ENCODE results near the gene MXD4. TPM values are rescaled to one million over a fixed set of nuclear protein-coding genes. Genes with fewer than 3 reads are reported as not detected.

The MXD4 gene
- total and polyA plus RNA-seq, 4 donors = 22.4 to 101 (median 74.6) TPM

DNA sequence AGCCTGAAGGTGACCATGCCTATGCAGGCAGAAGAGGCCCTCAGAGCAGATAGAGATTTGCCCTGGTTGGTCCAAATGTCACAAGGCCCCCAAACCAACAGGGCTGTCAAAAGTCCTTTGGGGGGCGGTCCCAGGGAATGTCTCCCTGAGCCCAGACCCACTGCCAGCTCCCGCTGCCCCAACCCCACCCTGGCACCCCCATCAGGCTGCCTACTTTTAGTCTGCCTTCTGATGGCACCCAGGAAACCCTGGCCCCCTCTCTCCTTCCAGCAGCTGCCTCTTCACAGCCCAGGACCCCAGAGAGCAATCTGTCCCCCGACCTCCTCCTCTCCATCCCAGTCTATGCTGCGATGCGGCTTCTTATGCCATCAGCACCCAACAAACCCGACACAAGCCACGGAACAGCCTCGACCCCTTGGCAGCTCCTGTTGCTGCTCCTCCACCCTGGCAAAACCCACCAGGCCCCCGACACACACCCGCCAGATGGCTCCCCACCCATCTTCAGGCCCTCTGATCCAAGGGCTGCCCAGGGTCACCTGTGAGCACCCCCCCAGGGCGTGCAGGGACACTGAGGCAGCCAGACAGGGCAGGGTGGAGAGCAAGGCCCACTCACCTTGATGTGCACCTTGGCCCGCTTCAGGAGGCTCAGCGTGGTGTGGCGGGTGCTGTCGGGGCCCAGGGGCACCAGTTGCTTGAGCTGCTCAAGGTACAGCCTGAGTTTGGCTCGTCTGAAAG, 9.9 kb downstream of the MXD4 start:
- WGBS (ENCODE audit: insufficient coverage) = 97% methylated on average over 14 of the region's 16 CpGs
- H3K36me3 ChIP-seq (ENCODE audit: control insufficient read depth, insufficient read depth, low read length) = peaks cover 95% of the 10 kb centered on the region

DNA sequence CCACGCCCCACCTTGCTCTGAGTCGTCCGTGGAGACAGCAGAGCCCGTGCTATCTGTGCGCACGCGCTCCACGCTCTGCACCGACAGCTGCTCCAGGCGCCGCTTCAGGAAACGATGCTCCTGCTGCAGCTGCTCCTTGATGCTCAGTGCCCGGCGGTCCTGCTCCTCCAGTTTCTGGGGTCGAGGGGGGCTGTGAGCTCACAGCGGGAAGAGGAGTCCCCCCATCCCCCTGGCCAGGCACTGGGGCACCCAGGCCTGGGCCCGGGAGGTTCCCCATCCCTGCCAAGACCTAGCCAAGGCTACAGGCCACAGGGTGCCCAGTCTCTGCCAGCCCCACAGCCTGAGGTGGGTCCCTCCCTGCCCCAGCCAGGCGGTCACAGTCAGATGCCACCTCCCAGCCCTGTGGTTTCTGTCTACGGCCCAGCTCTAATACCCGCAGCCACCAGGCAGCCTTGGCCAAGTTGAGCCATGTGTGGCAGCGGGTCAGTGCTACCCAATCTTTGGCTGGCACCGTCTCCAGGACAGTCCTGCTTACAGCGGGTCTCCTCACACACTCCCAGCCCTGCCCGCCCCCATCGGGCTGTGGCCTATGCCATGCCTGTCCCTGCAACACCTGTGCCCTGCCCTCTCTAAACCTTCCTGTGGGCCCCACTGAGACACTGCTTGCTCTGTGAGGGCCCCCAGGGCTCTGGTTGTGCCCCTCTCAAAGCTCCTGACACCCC, 10.7 kb downstream of the MXD4 start:
- WGBS (ENCODE audit: insufficient coverage) = 93% methylated on average over 25 of the region's 25 CpGs
- no peaks in the 10 kb centered on the region for H3K27me3 ChIP-seq (ENCODE audit: control insufficient read depth, insufficient read depth, low read length)
- H3K36me3 ChIP-seq (ENCODE audit: control insufficient read depth, insufficient read depth, low read length) = peaks cover 95% of the 10 kb centered on the region
- no peak for DNase-seq (ENCODE audit: low read depth in 4 of 6, low spot score in 6 of 6)
- no peak overlapping the region for H3K4me3 ChIP-seq (ENCODE audit: low read depth, low read length)
- peaks cover 14% of the 10 kb centered on the region for H3K4me1 ChIP-seq (ENCODE audit: control insufficient read depth, insufficient read depth, low read length)
- no peaks in the 10 kb centered on the region for H3K9me3 ChIP-seq (ENCODE audit: control insufficient read depth, insufficient read depth, low read length)
- H3K27ac ChIP-seq (ENCODE audit: low read depth, low read length) = no peak overlapping the region

More for the DNA sequence above, 9.9 kb downstream of the MXD4 start:
- DNase-seq (ENCODE audit: low read depth in 4 of 6, low spot score in 6 of 6) = no peak
- H3K27ac ChIP-seq (ENCODE audit: low read depth, low read length) = no peak overlapping the region
- H3K4me3 ChIP-seq (ENCODE audit: low read depth, low read length) = no peak overlapping the region
- H3K9me3 ChIP-seq (ENCODE audit: control insufficient read depth, insufficient read depth, low read length) = no peaks in the 10 kb centered on the region
- no peaks in the 10 kb centered on the region for H3K27me3 ChIP-seq (ENCODE audit: control insufficient read depth, insufficient read depth, low read length)
- peaks cover 21% of the 10 kb centered on the region for H3K4me1 ChIP-seq (ENCODE audit: control insufficient read depth, insufficient read depth, low read length)

DNA sequence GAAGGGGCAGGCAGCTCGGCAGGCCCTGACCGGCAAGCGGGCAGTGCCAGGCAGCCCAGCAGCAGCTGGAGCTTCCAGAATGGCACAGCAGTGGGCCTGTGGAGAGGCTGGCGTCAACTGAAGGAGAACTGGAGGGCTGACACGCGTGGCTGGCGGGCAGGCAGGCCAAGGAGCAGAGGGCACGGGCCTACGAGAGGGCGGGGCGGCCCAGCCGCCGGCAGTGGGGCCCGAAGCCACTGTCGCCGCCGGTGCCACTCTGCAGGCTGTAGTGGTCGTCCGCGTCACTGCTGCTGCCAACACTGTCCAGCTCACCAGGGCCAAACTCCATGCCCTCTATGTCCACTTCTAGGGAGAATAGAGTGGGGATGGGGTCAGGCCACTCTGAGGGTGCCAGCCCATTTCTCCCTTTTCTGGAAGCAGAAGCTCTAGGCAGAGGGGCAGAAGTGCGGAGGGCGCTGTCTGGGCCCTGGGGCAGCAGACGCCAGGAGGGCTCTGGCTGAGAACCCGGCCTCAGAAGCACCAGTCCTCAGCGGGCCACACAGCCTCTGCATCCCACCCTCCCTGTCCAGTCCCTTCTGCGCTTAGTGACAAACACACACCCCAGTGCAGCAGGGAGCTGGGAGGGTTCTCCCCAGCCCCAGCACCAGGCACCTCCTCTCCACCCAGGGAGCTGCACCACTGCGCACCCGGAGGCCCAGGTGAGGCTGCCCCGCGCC, 11.4 kb downstream of the MXD4 start:
- Histone ChIP-seq H3K9me3 (ENCODE audit: control insufficient read depth, insufficient read depth, low read length) (no peaks in the 10 kb centered on the region), H3K27ac (ENCODE audit: low read depth, low read length) (no peak overlapping the region), H3K4me3 (ENCODE audit: low read depth, low read length) (no peak overlapping the region), H3K27me3 (ENCODE audit: control insufficient read depth, insufficient read depth, low read length) (no peaks in the 10 kb centered on the region), H3K4me1 (ENCODE audit: control insufficient read depth, insufficient read depth, low read length) (peaks cover 11% of the 10 kb centered on the region), H3K36me3 (ENCODE audit: control insufficient read depth, insufficient read depth, low read length) (peaks cover 90% of the 10 kb centered on the region)
- 93% methylated on average over 21 of the region's 30 CpGs for WGBS (ENCODE audit: insufficient coverage)
- no peak for DNase-seq (ENCODE audit: low read depth in 4 of 6, low spot score in 6 of 6)

DNA sequence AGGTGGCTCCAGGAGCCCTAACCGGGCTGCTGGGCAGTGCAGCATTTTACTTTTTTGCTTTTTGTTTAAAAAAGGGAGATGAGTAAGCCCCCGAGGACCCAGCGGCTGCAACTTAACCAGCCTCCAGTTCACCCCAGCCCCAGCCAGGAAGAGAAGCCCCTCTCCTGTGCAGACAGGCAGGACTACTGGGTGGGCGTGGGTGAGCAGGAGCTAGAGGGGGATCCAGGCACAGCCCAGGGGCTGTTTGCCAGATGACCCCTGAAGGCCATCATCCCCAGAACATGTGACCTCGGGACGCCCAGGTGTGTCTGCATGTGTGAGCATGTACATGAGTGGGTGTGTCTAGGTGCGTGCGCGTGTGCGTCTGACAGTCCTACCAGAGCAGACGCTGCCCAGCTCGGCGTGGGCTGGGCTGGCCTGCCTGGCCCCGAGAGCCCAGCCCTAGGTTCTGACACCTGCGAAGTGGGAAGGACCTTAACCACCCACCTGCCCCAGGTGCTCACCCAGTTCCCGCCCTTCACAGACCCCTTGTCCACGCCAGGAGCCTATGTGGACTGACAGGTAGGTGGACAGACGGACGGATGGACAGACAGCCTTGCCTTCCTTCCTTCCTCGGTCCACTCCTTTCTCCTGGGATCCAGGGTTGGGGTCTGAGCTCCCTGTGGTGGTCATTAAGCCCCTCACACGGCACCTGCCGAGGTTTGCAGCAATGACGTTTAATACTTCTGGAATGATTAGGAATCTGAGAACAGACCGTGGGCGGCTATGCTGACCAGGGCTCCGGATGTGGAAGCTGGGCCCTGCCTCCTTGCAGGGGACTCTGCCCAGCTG, 12.2 kb downstream of the MXD4 start:
- H3K27me3 ChIP-seq (ENCODE audit: control insufficient read depth, insufficient read depth, low read length) = no peaks in the 10 kb centered on the region
- peaks cover 83% of the 10 kb centered on the region for H3K36me3 ChIP-seq (ENCODE audit: control insufficient read depth, insufficient read depth, low read length)
- no peak overlapping the region for H3K4me3 ChIP-seq (ENCODE audit: low read depth, low read length)
- WGBS (ENCODE audit: insufficient coverage) = 93% methylated on average over 24 of the region's 26 CpGs
- H3K9me3 ChIP-seq (ENCODE audit: control insufficient read depth, insufficient read depth, low read length) = no peaks in the 10 kb centered on the region
- DNase-seq (ENCODE audit: low read depth in 4 of 6, low spot score in 6 of 6) = peak in 1 of 6 donors; percentile 0
- no peak overlapping the region for H3K27ac ChIP-seq (ENCODE audit: low read depth, low read length)
- H3K4me1 ChIP-seq (ENCODE audit: control insufficient read depth, insufficient read depth, low read length) = peaks cover 11% of the 10 kb centered on the region

DNA sequence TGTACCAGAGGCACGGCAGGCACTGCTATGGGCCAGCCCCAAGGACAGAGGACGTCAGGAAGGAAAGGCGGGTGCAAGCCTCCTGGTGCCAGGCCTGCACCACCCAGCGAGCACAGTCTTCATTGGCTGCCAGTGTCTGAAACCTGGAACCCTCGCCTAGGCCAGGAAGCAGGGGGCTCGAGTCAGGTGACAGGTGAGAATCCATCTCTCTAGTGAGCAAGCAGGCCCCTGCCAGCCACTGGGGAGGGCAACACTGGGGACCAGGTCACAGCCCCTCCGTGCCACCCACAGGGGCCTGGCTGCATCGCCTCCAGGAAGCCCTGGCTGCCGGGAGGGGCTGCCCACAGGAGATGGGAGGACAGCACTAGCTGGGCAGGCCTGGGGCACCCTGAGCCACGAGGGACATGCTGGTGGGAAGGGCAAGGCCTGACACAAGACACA, 13.1 kb downstream of the MXD4 start:
- Histone ChIP-seq H3K27ac (ENCODE audit: low read depth, low read length) (no peak overlapping the region), H3K36me3 (ENCODE audit: control insufficient read depth, insufficient read depth, low read length) (peaks cover 77% of the 10 kb centered on the region), H3K9me3 (ENCODE audit: control insufficient read depth, insufficient read depth, low read length) (no peaks in the 10 kb centered on the region), H3K4me3 (ENCODE audit: low read depth, low read length) (no peak overlapping the region), H3K4me1 (ENCODE audit: control insufficient read depth, insufficient read depth, low read length) (peaks cover 11% of the 10 kb centered on the region), H3K27me3 (ENCODE audit: control insufficient read depth, insufficient read depth, low read length) (no peaks in the 10 kb centered on the region)
- WGBS (ENCODE audit: insufficient coverage) = 81% methylated on average over 10 of the region's 10 CpGs
- peak in 1 of 6 donors; percentile 0 for DNase-seq (ENCODE audit: low read depth in 4 of 6, low spot score in 6 of 6)

DNA sequence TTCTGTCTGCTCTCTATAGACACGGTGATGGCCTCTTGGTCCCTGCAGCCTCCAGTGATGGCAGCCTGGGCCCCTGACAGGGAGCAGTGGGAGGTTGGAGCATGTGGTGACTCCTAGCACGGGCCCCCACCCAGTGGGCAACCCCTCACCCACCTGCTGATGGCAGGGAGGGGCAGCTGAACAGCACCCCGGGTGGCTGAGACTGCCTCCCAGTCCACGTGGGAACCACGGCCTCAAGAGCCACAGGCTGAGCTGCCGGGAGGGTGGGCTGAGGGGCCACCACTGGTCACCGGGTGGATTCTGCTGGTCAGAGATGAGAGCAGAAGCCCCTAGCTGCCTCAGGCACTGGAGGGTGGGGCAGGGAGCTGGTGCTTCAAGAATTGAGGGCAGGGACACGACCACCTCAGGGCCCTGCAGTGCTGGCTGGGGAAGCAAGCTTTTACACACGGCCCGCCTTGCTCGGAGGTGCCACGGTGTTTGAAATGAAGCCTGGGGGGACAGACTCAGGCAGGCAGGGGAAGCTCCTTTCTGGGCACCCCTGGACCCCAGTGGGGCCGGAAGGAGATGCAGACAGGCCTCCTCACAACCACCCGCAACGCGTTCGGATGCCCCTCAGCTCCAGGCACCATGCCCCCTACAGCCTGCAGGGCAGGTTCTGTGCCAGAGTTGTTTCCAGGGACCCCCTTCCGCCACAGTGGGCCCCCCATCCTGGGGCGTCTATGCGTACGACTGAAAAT, 13.7 kb downstream of the MXD4 start:
- no peak overlapping the region for H3K4me3 ChIP-seq (ENCODE audit: low read depth, low read length)
- WGBS (ENCODE audit: insufficient coverage) = 84% methylated on average over 21 of the region's 21 CpGs
- H3K4me1 ChIP-seq (ENCODE audit: control insufficient read depth, insufficient read depth, low read length) = peaks cover 11% of the 10 kb centered on the region
- no peaks in the 10 kb centered on the region for H3K27me3 ChIP-seq (ENCODE audit: control insufficient read depth, insufficient read depth, low read length)
- H3K27ac ChIP-seq (ENCODE audit: low read depth, low read length) = no peak overlapping the region
- DNase-seq (ENCODE audit: low read depth in 4 of 6, low spot score in 6 of 6) = peak in 1 of 6 donors; percentile 0
- peaks cover 71% of the 10 kb centered on the region for H3K36me3 ChIP-seq (ENCODE audit: control insufficient read depth, insufficient read depth, low read length)
- H3K9me3 ChIP-seq (ENCODE audit: control insufficient read depth, insufficient read depth, low read length) = no peaks in the 10 kb centered on the region

GRCh38 chr4:2247128-2248043, 14.5 kb downstream of the MXD4 start:
- no peak overlapping the region for H3K4me3 ChIP-seq (ENCODE audit: low read depth, low read length)

More at GRCh38 chr4:2247128-2248043, 14.5 kb downstream of the MXD4 start:
- no peaks in the 10 kb centered on the region for H3K27me3 ChIP-seq (ENCODE audit: control insufficient read depth, insufficient read depth, low read length)
- H3K36me3 ChIP-seq (ENCODE audit: control insufficient read depth, insufficient read depth, low read length) = peaks cover 63% of the 10 kb centered on the region
- no peaks in the 10 kb centered on the region for H3K9me3 ChIP-seq (ENCODE audit: control insufficient read depth, insufficient read depth, low read length)
- 89% methylated on average over 30 of the region's 42 CpGs for WGBS (ENCODE audit: insufficient coverage)
- DNase-seq (ENCODE audit: low read depth in 4 of 6, low spot score in 6 of 6) = peak in 1 of 6 donors; percentile 2
- no peak overlapping the region for H3K27ac ChIP-seq (ENCODE audit: low read depth, low read length)
- H3K4me1 ChIP-seq (ENCODE audit: control insufficient read depth, insufficient read depth, low read length) = peaks cover 13% of the 10 kb centered on the region

Data from spinal cord (tissue), 10 donors.